CD4-positive, alpha-beta memory T cell (primary cell): ENCODE results near the gene LYZL2. TPM values are rescaled to one million over a fixed set of nuclear protein-coding genes. Genes with fewer than 3 reads are reported as not detected.
A peak's percentile ranks its signal among the peaks of the same experiment; 100 is the strongest.
"Not testable (repeated sequence)": the region's sequence is repeated elsewhere in the genome, so short reads cannot be mapped to it uniquely, and the experiment has no call there.

ENCODE experiments used
- CTCF ChIA-PET: fragments of 350-600 bp; sonication (Branson Sonifier 250); formaldehyde crosslinking; loops from one replicate; lab custom pipeline; 2021; ENCODE audit warnings: inconsistent platforms; ENCODE audit not compliant: partially characterized antibody; lab: Charles Lee
- POLR2A ChIA-PET: fragments of 350-600 bp; sonication (Branson Sonifier 250); formaldehyde crosslinking; loops from one replicate; lab custom pipeline; 2021; ENCODE audit not compliant: partially characterized antibody; lab: Charles Lee
- DNase-seq, 5 donors: peaks; one replicate each; pipeline versions ENCODE4 v3.0.0 to v3.0.0-alpha.2; 2020 to 2022; ENCODE audit warnings: mixed read lengths in 1 of 5
- H3K27ac ChIP-seq: one replicate; pipeline ENCODE4 v1.7.0; 2013; ENCODE audit warnings: low read depth, low read length
- H3K27me3 ChIP-seq: 2 replicates; pipeline ENCODE4 v1.7.0; 2013; ENCODE audit warnings: mild to moderate bottlenecking, low read length, moderate library complexity; ENCODE audit not compliant: insufficient read depth
- H3K36me3 ChIP-seq: 2 replicates; pipeline ENCODE4 v1.7.0; 2013; ENCODE audit warnings: mild to moderate bottlenecking, low read length, moderate library complexity; ENCODE audit not compliant: insufficient read depth
- H3K4me1 ChIP-seq: 2 replicates; pipeline ENCODE4 v1.7.0; 2013; ENCODE audit warnings: mild to moderate bottlenecking, low read length, moderate library complexity; ENCODE audit not compliant: insufficient read depth
- H3K4me3 ChIP-seq, 2 donors: one replicate each; pipeline ENCODE4 v1.7.0; 2013; ENCODE audit warnings: low read length in 2 of 2, mild to moderate bottlenecking in 1 of 2
- H3K9me3 ChIP-seq, 2 donors: one replicate each; pipeline ENCODE4 v1.7.0; 2013; ENCODE audit warnings: low read length in 2 of 2, control low read depth in 1 of 2; ENCODE audit not compliant: control insufficient read depth in 1 of 2
- H3K27ac Mint-ChIP-seq, 7 donors: one replicate each; pipeline ENCODE4 v1.8.0; 2020 to 2021; ENCODE audit warnings: mixed read lengths in 7 of 7, mild to moderate bottlenecking in 6 of 7, inconsistent platforms in 3 of 7, moderate library complexity in 3 of 7
- H3K27me3 Mint-ChIP-seq, 2 donors: one replicate each; pipeline ENCODE4 v1.8.0; 2020 to 2021; ENCODE audit warnings: mixed read lengths in 2 of 2
- H3K36me3 Mint-ChIP-seq, 2 donors: one replicate each; pipeline ENCODE4 v1.8.0; 2020 to 2021; ENCODE audit warnings: mixed read lengths in 2 of 2, inconsistent platforms in 1 of 2, mild to moderate bottlenecking in 1 of 2
- H3K4me1 Mint-ChIP-seq, 4 donors: one replicate each; pipeline ENCODE4 v1.8.0; 2020 to 2021; ENCODE audit warnings: mixed read lengths in 4 of 4, mild to moderate bottlenecking in 1 of 4
- H3K4me3 Mint-ChIP-seq, 8 donors: one replicate each; pipeline ENCODE4 v1.8.0; 2020 to 2021; ENCODE audit warnings: mixed read lengths in 8 of 8, mild to moderate bottlenecking in 7 of 8, moderate library complexity in 6 of 8, inconsistent platforms in 3 of 8
- H3K9me3 Mint-ChIP-seq, 8 donors: one replicate each; pipeline ENCODE4 v1.8.0; 2020 to 2021; ENCODE audit warnings: mixed read lengths in 8 of 8, mild to moderate bottlenecking in 5 of 8, inconsistent platforms in 3 of 8, moderate library complexity in 1 of 8
- intact Hi-C: fragments of 100-400 bp; cut with micrococcal nuclease; formaldehyde crosslinking; loops from one replicate; pipeline ENCODE4 v1.15.1; 2023
- polyA plus RNA-seq, 2 donors: library from polyadenylated mRNA; unstranded; fragments of 300-500 nt; fragmentation: Illumina TruSeq; gene quantifications; one replicate each; pipeline ENCODE4 v1.2.3, GENCODE V29; 2021
- total RNA-seq, 2 experiments: library from RNA; stranded (reverse); gene quantifications; one replicate each; pipeline ENCODE4 v1.2.3, GENCODE V29; 2021

Gene LYZL2
- total and polyA plus RNA-seq, 4 experiments from 2014 or later: not detected

- Mint-ChIP-seq H3K9me3 (no peaks in the 10 kb centered on the region), H3K36me3 (no peaks in the 10 kb centered on the region), H3K27ac (no peak overlapping the region), H3K4me3 (no peak overlapping the region), H3K4me1 (peaks cover 0 to 1% (median 0%) of the 10 kb centered on the region in 4 donors), H3K27me3 (peaks cover 20 to 34% of the 10 kb centered on the region in 2 donors)
- peak; percentile 20 to 40 (median 26) for DNase-seq
- H3K36me3 ChIP-seq: no peaks in the 10 kb centered on the region
- no peak overlapping the region for H3K4me3 ChIP-seq
- no peaks in the 10 kb centered on the region for H3K9me3 ChIP-seq
- intact Hi-C loops: no loop called here
- ChIA-PET POLR2A (no interaction called here), CTCF (interaction anchor here (0.7 to 4.4 kb wide), 18 partner anchors 8 to 305 kb away, joined by 3 to 25 read pairs (median 4); partner anchors contain the start of gene LYZL2)
- no peaks in the 10 kb centered on the region for H3K27me3 ChIP-seq
- H3K4me1 ChIP-seq: no peaks in the 10 kb centered on the region
- no peak overlapping the region for H3K27ac ChIP-seq
Observed at GRCh38 chr10:30639946-30640786, 10.6 kb upstream of the LYZL2 start.

GRCh38 chr10:30637881-30638467 is 8.4 kb upstream of the LYZL2 start:
- H3K4me1 Mint-ChIP-seq: peaks cover 0 to 1% (median 0%) of the 10 kb centered on the region in 4 donors
- no peaks in the 10 kb centered on the region for H3K27me3 ChIP-seq
- H3K36me3 Mint-ChIP-seq: no peaks in the 10 kb centered on the region
- no peaks in the 10 kb centered on the region for H3K36me3 ChIP-seq
- H3K27ac Mint-ChIP-seq: no peak overlapping the region
- H3K4me3 ChIP-seq: no peak overlapping the region
- ChIA-PET POLR2A (no interaction called here), CTCF (interaction anchor here (1.7 to 4.4 kb wide), 4 partner anchors 8 to 246 kb away, joined by 4 to 25 read pairs (median 13); partner anchors contain the start of gene LYZL2)
- H3K4me1 ChIP-seq: no peaks in the 10 kb centered on the region
- no peak for DNase-seq
- peaks cover 28 to 32% of the 10 kb centered on the region in 2 donors for H3K27me3 Mint-ChIP-seq
- H3K4me3 Mint-ChIP-seq: no peak overlapping the region
- H3K9me3 Mint-ChIP-seq: no peaks in the 10 kb centered on the region
- no peak overlapping the region for H3K27ac ChIP-seq
- intact Hi-C loops: no loop called here
- H3K9me3 ChIP-seq: no peaks in the 10 kb centered on the region

- peaks cover 19 to 22% of the 10 kb centered on the region in 2 donors for H3K27me3 Mint-ChIP-seq
- H3K4me1 ChIP-seq: no peaks in the 10 kb centered on the region
- no peaks in the 10 kb centered on the region for H3K36me3 ChIP-seq
- no peaks in the 10 kb centered on the region for H3K9me3 Mint-ChIP-seq
- no peak for DNase-seq
- no peaks in the 10 kb centered on the region for H3K9me3 ChIP-seq
- H3K4me1 Mint-ChIP-seq: no peaks in the 10 kb centered on the region
- no peaks in the 10 kb centered on the region for H3K36me3 Mint-ChIP-seq
- H3K27ac ChIP-seq: no peak overlapping the region
- no peaks in the 10 kb centered on the region for H3K27me3 ChIP-seq
- intact Hi-C loops: no loop called here
- no peak overlapping the region for H3K4me3 Mint-ChIP-seq
- no peak overlapping the region for H3K4me3 ChIP-seq
- no peak overlapping the region for H3K27ac Mint-ChIP-seq
- POLR2A ChIA-PET: no interaction called here
- CTCF ChIA-PET: interaction anchor here (3.0 kb wide), 1 partner anchor 9 kb away, joined by 25 read pairs; no protein-coding TSS in a partner anchor
Observed at GRCh38 chr10:30631188-30631587, 1.6 kb upstream of the LYZL2 start.

- Mint-ChIP-seq H3K9me3 (no peaks in the 10 kb centered on the region), H3K27ac (no peak overlapping the region), H3K36me3 (no peaks in the 10 kb centered on the region), H3K4me3 (no peak overlapping the region), H3K4me1 (no peaks in the 10 kb centered on the region), H3K27me3 (peaks cover 18% of the 10 kb centered on the region in 2 donors)
- H3K4me1 ChIP-seq: no peaks in the 10 kb centered on the region
- H3K27ac ChIP-seq: no peak overlapping the region
- POLR2A ChIA-PET: no interaction called here
- H3K27me3 ChIP-seq: no peaks in the 10 kb centered on the region
- H3K36me3 ChIP-seq: no peaks in the 10 kb centered on the region
- DNase-seq: no peak
- CTCF ChIA-PET: interaction anchor here (3.0 kb wide), 1 partner anchor 10 kb away, joined by 25 read pairs; no protein-coding TSS in a partner anchor
- intact Hi-C loops: no loop called here
- no peak overlapping the region for H3K4me3 ChIP-seq
- no peaks in the 10 kb centered on the region for H3K9me3 ChIP-seq
Observed at GRCh38 chr10:30630571-30630970, 1.0 kb upstream of the LYZL2 start.

- H3K27me3 Mint-ChIP-seq: peaks cover 12 to 14% of the 10 kb centered on the region in 2 donors
- H3K36me3 ChIP-seq, H3K36me3 Mint-ChIP-seq, H3K27me3 ChIP-seq, H3K4me3 ChIP-seq, H3K9me3 ChIP-seq, H3K4me3 Mint-ChIP-seq, H3K27ac ChIP-seq, H3K4me1 Mint-ChIP-seq, H3K9me3 Mint-ChIP-seq, H3K4me1 ChIP-seq, POLR2A ChIA-PET, DNase-seq, H3K27ac Mint-ChIP-seq, intact Hi-C loops: not testable (repeated sequence)
- CTCF ChIA-PET: interaction anchor here (3.0 kb wide), 1 partner anchor 12 kb away, joined by 25 read pairs; no protein-coding TSS in a partner anchor
Observed at GRCh38 chr10:30628576-30628975, 977 bp downstream of the LYZL2 start.

GRCh38 chr10:30626837-30627236 is 2.7 kb downstream of the LYZL2 start:
- CTCF ChIA-PET: interaction anchor here (1.1 kb wide), 1 partner anchor 44 kb away, joined by 3 read pairs; no protein-coding TSS in a partner anchor
- H3K27ac Mint-ChIP-seq, H3K27me3 Mint-ChIP-seq, H3K9me3 ChIP-seq, H3K36me3 ChIP-seq, H3K4me1 ChIP-seq, H3K27ac ChIP-seq, H3K4me3 ChIP-seq, DNase-seq, intact Hi-C loops, H3K27me3 ChIP-seq, POLR2A ChIA-PET, H3K4me3 Mint-ChIP-seq, H3K9me3 Mint-ChIP-seq, H3K36me3 Mint-ChIP-seq, H3K4me1 Mint-ChIP-seq: not testable (repeated sequence)

GRCh38 chr10:30626196-30626595 is 3.4 kb downstream of the LYZL2 start:
- H3K4me1 Mint-ChIP-seq, H3K27ac ChIP-seq, H3K4me1 ChIP-seq, H3K4me3 Mint-ChIP-seq, H3K27me3 Mint-ChIP-seq, intact Hi-C loops, H3K4me3 ChIP-seq, H3K27ac Mint-ChIP-seq, H3K27me3 ChIP-seq, POLR2A ChIA-PET, H3K36me3 ChIP-seq, H3K9me3 ChIP-seq, H3K36me3 Mint-ChIP-seq, H3K9me3 Mint-ChIP-seq, DNase-seq: not testable (repeated sequence)
- CTCF ChIA-PET: interaction anchor here (0.7 to 0.9 kb wide), 2 partner anchors 14 to 45 kb away, joined by 3 read pairs; no protein-coding TSS in a partner anchor
